Nephron (organoid): Measurements from ENCODE around the gene KCNQ5.

ENCODE experiments used
- H3K27ac Mint-ChIP-seq, 3 experiments: 2 replicates each; pipeline ENCODE4 v1.8.0; 2020; ENCODE audit warnings: mixed read lengths in 3 of 3, mild to moderate bottlenecking in 2 of 3, moderate library complexity in 1 of 3
- H3K27me3 Mint-ChIP-seq: 2 replicates; pipeline ENCODE4 v1.8.0; 2021; ENCODE audit warnings: low read depth, mild to moderate bottlenecking, moderate library complexity, mixed read lengths
- H3K36me3 Mint-ChIP-seq: 2 replicates; pipeline ENCODE4 v1.8.0; 2020; ENCODE audit warnings: low read depth, mixed read lengths
- H3K4me1 Mint-ChIP-seq: 2 replicates; pipeline ENCODE4 v1.8.0; 2020; ENCODE audit warnings: mixed read lengths
- H3K4me3 Mint-ChIP-seq, 3 experiments: 2 replicates each; pipeline ENCODE4 v1.8.0; 2020; ENCODE audit warnings: mild to moderate bottlenecking in 3 of 3, mixed read lengths in 3 of 3, moderate library complexity in 2 of 3
- H3K9me3 Mint-ChIP-seq: 2 replicates; pipeline ENCODE4 v1.8.0; 2020; ENCODE audit warnings: mixed read lengths
- TF ChIP-seq, protein P1 (sequence below), 3 experiments: fragments of 200-600 bp; sonication (generic); IDR thresholded peaks; one replicate each; pipeline ENCODE4 v1.5.0; 2021; ENCODE audit warnings: antibody characterized with exemption in 3 of 3; ENCODE audit not compliant: unreplicated experiment in 3 of 3

Gene KCNQ5

DNA sequence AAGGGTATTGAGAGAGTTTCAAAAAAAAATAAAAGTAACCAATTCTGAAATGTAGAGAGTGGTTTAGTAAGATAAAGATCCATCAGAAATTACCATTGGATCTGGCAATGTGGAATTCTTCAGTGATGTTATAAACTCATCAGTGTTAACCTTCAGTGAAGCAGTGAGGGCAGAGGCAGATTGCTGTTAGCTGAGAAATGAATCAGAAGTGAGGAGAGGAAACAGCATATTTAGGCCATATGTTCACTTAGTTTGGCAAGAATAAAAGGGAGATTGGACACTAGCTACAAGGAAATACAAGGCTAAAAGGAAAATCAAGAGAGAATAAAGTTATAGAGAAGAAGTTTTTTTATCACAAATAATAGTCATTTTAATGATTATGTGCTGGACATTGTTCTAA is 9.6 kb downstream of the KCNQ5 start:
- no peak overlapping the region for H3K27ac Mint-ChIP-seq
- H3K9me3 Mint-ChIP-seq = no peaks in the 10 kb centered on the region
- no peaks in the 10 kb centered on the region for H3K4me1 Mint-ChIP-seq
- no peak overlapping the region for H3K4me3 Mint-ChIP-seq
- TF ChIP-seq, protein P1, sequence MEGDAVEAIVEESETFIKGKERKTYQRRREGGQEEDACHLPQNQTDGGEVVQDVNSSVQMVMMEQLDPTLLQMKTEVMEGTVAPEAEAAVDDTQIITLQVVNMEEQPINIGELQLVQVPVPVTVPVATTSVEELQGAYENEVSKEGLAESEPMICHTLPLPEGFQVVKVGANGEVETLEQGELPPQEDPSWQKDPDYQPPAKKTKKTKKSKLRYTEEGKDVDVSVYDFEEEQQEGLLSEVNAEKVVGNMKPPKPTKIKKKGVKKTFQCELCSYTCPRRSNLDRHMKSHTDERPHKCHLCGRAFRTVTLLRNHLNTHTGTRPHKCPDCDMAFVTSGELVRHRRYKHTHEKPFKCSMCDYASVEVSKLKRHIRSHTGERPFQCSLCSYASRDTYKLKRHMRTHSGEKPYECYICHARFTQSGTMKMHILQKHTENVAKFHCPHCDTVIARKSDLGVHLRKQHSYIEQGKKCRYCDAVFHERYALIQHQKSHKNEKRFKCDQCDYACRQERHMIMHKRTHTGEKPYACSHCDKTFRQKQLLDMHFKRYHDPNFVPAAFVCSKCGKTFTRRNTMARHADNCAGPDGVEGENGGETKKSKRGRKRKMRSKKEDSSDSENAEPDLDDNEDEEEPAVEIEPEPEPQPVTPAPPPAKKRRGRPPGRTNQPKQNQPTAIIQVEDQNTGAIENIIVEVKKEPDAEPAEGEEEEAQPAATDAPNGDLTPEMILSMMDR (IDR thresholded peaks at IDR 0.05; ENCODE audit: unreplicated experiment in 3 of 3) = no peak
- H3K36me3 Mint-ChIP-seq = no peaks in the 10 kb centered on the region
- H3K27me3 Mint-ChIP-seq = no peaks in the 10 kb centered on the region

DNA sequence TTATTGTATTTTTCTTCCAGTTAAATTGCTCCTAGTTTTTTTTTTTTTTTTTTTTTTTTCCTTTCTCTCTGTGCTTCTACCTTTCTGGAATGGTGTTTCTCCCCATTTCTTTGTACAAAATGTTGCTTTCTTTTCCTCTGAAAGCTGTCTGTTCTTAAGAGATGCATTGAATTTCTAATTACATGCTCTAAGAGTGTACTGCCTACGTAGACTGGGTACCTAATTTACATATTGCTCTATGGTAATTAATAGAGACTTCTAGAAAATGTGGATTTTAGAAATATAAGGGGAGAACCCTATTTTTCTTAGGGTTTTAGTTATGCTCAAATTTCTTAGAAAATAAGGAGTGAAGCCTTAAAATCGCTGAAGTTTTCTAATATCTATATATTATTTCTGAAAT is 13.8 kb downstream of the KCNQ5 start:
- H3K4me1 Mint-ChIP-seq = no peaks in the 10 kb centered on the region
- H3K27me3 Mint-ChIP-seq = no peaks in the 10 kb centered on the region
- TF ChIP-seq, protein P1 (IDR thresholded peaks at IDR 0.05; ENCODE audit: unreplicated experiment in 3 of 3) = no peak
- no peak overlapping the region for H3K4me3 Mint-ChIP-seq
- no peaks in the 10 kb centered on the region for H3K9me3 Mint-ChIP-seq
- H3K36me3 Mint-ChIP-seq = no peaks in the 10 kb centered on the region
- no peak overlapping the region for H3K27ac Mint-ChIP-seq

DNA sequence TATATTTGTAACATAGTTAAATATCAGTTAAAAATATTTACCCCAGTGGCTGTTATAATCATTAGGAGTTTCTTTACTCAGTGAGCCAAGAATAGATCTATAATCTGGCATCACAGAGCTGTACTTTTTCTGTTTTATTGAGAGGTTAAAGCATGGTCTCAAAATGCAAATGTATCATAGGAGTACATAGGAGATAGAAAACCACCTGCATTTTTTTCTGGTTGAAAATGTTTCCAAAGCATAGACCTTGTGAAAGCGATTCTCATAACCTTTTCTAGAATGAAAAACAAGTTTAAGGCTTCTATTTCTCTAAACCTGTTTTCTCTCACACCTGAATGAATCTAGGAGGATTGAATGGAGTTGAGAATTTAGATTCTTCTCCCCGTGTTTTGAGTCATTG is 14.4 kb downstream of the KCNQ5 start:
- Mint-ChIP-seq H3K4me1 (no peaks in the 10 kb centered on the region), H3K36me3 (no peaks in the 10 kb centered on the region), H3K4me3 (no peak overlapping the region), H3K27me3 (no peaks in the 10 kb centered on the region), H3K27ac (no peak overlapping the region), H3K9me3 (no peaks in the 10 kb centered on the region)
- TF ChIP-seq, protein P1 (IDR thresholded peaks at IDR 0.05; ENCODE audit: unreplicated experiment in 3 of 3) = no peak

DNA sequence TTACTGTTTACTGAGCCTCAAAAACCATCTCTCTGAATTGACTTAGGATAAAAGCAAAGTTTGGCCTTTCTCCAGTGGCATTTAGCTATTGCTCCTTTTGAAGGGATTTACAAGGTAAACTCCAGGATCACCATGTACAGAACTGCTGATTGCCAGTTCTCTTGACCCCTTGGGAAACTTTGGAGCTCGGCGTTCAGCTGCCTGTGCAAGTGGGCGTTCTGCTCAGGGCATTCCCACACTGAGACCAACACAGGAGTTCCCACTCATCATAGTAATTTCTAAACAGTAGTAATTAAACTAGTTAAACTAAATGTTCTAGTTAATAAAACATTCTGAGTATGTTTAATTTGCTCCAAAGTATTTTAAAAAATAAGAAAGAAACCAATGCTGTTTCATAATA is 14.9 kb downstream of the KCNQ5 start:
- TF ChIP-seq, protein P1 (IDR thresholded peaks at IDR 0.05; ENCODE audit: unreplicated experiment in 3 of 3) = no peak
- H3K27ac Mint-ChIP-seq = no peak overlapping the region
- no peaks in the 10 kb centered on the region for H3K9me3 Mint-ChIP-seq
- no peaks in the 10 kb centered on the region for H3K27me3 Mint-ChIP-seq
- no peaks in the 10 kb centered on the region for H3K4me1 Mint-ChIP-seq
- H3K4me3 Mint-ChIP-seq = no peak overlapping the region
- H3K36me3 Mint-ChIP-seq = no peaks in the 10 kb centered on the region

DNA sequence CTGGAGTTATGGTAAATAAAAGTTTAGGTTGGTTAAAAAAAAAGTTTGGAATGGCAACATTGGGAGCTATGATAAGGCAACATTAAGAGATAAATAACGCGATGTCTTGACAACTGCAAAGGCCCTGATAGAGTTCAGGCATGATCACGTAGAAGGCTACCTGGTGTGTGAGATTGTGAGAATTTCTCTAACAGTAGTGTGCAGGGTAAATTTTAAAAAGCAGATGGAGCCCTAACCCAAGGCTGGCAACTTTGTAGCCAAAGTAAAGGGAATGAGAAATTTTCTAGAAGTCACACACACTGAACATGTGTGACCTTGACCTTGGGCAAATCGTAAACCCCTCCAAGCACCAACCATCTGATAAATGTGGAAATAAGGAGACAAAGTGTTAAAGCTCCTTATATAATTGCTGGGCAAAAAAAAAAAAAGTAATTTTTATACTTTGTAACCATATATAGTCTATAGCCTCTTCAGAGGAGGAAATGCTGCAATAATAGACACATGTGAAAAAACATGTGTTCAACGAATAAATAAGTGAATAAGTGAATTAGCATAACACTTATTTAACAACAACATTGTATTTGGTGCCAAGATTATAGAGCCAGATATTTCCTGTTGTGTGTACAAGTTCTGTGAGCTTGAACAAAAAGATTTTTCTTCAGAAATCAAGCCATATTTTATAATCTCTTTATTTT is 18.2 kb downstream of the KCNQ5 start:
- no peaks in the 10 kb centered on the region for H3K4me1 Mint-ChIP-seq
- H3K27me3 Mint-ChIP-seq = no peaks in the 10 kb centered on the region
- TF ChIP-seq, protein P1 (IDR thresholded peaks at IDR 0.05; ENCODE audit: unreplicated experiment in 3 of 3) = no peak
- no peaks in the 10 kb centered on the region for H3K9me3 Mint-ChIP-seq
- H3K4me3 Mint-ChIP-seq = no peak overlapping the region
- H3K27ac Mint-ChIP-seq = no peak overlapping the region
- H3K36me3 Mint-ChIP-seq = no peaks in the 10 kb centered on the region

DNA sequence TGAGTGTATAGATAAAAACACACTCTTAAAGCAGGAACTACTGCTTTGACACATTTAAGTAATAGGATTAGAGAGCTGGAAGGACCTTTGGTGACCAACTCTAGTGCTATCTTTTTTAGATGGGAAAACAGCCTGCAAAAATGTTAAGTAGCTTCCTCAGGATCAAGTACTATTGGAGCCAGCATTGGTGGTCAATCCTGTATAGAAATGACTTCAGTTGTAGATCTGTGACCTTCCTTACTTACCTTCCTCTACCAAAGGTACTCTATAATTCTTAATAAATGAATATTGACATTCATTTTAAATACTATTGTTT is 18.7 kb downstream of the KCNQ5 start:
- Mint-ChIP-seq H3K4me1 (no peaks in the 10 kb centered on the region), H3K27ac (no peak overlapping the region), H3K27me3 (no peaks in the 10 kb centered on the region), H3K9me3 (no peaks in the 10 kb centered on the region), H3K4me3 (no peak overlapping the region), H3K36me3 (no peaks in the 10 kb centered on the region)
- TF ChIP-seq, protein P1 (IDR thresholded peaks at IDR 0.05; ENCODE audit: unreplicated experiment in 3 of 3) = no peak
